Right lobe of liver (tissue), 6 donors: ENCODE data around the gene TMEM134. TPM values are rescaled to one million over a fixed set of nuclear protein-coding genes. Genes with fewer than 3 reads are reported as not detected.

ENCODE experiments used
- ATAC-seq, 4 donors: fragments of 200-7000 bp; cut with Tn5 transposase; one replicate each; pipeline ENCODE4 v1.9.1; 2020; ENCODE audit warnings: mild to moderate bottlenecking in 4 of 4, moderate library complexity in 4 of 4
- DNase-seq, 3 donors: peaks; one replicate each; pipeline ENCODE4 v3.0.0-alpha.2; 2020
- H3K27ac ChIP-seq, 3 donors: fragments of 200-600 bp; one replicate each; pipeline ENCODE4 v1.8.0; 2022
- H3K27me3 ChIP-seq, 2 donors: fragments of 200-600 bp; one replicate each; pipeline ENCODE4 v1.8.0; 2022
- H3K36me3 ChIP-seq, 4 donors: fragments of 200-600 bp; sonication (generic) in 1 of 4; one replicate each; pipeline versions ENCODE4 v1.5.1 to v1.8.0; 2017 to 2022; ENCODE audit warnings: control low read depth in 1 of 4
- H3K4me1 ChIP-seq, 4 donors: fragments of 200-600 bp; sonication (generic) in 1 of 4; one replicate each; pipeline versions ENCODE4 v1.5.1 to v1.8.0; 2017 to 2022; ENCODE audit warnings: control low read depth in 1 of 4
- H3K4me3 ChIP-seq, 3 donors: fragments of 200-600 bp; one replicate each; pipeline ENCODE4 v1.8.0; 2022
- H3K9me3 ChIP-seq, 4 donors: fragments of 200-600 bp; sonication (generic) in 1 of 4; one replicate each; pipeline versions ENCODE4 v1.5.1 to v1.8.0; 2017 to 2022; ENCODE audit warnings: control low read depth in 1 of 4
- CTCF ChIP-seq, 4 donors: fragments of 200-600 bp in 3 of 4; fragments of 450-650 bp in 1 of 4; IDR thresholded peaks; one replicate each; pipeline versions ENCODE4 v1.5.1 to v1.8.0; 2016 to 2022; ENCODE audit warnings: antibody characterized with exemption in 4 of 4, mild to moderate bottlenecking in 2 of 4
- POLR2A ChIP-seq: fragments of 450-650 bp; IDR thresholded peaks from one replicate; pipeline ENCODE4 v1.6.1; 2017; ENCODE audit warnings: antibody characterized with exemption, mild to moderate bottlenecking
- WGBS: methylation state at CpG from one replicate; pipeline ENCODE4 v1.1.6; 2018; ENCODE audit warnings: low coverage, low lambda C conversion rate; ENCODE audit not compliant: insufficient coverage; ENCODE audit errors: missing lambda C conversion rate; 5-methylcytosine and 5-hydroxymethylcytosine counted together
- intact Hi-C, 2 donors: fragments of 100-400 bp; cut with DNase I; formaldehyde crosslinking; loops; one replicate each; pipeline versions ENCODE4 v1.11.2 to v1.14.1; 2022
- total RNA-seq, 6 experiments: library from RNA; depleted of rRNA in 2 of 6; stranded (reverse); fragments of >200 nt in 2 of 6; fragmentation: NEBNext Ultra II Directional in 3 of 6; extraction: Animal tissue kit (Norgen Biotek cat#: 25700) in 3 of 6; gene quantifications; one replicate each; pipeline versions ENCODE4 v1.1.0 to v1.2.4, GENCODE V29; 2016 to 2023
- donor health status: DM: no; HTN: yes; CAD: no.
- donor health status: DM: no; HTN: no; CAD: no.
- donor health status: DM: no; HTN: no; CAD: no.
- donor health status: DM: no; HTN: yes; CAD: no.
- donor health status: DM: no; HTN: yes; CAD: no.

TMEM134 gene
- total RNA-seq, 6 experiments from 2014 or later, result 29.1 to 133 (median 40.9) TPM

DNA sequence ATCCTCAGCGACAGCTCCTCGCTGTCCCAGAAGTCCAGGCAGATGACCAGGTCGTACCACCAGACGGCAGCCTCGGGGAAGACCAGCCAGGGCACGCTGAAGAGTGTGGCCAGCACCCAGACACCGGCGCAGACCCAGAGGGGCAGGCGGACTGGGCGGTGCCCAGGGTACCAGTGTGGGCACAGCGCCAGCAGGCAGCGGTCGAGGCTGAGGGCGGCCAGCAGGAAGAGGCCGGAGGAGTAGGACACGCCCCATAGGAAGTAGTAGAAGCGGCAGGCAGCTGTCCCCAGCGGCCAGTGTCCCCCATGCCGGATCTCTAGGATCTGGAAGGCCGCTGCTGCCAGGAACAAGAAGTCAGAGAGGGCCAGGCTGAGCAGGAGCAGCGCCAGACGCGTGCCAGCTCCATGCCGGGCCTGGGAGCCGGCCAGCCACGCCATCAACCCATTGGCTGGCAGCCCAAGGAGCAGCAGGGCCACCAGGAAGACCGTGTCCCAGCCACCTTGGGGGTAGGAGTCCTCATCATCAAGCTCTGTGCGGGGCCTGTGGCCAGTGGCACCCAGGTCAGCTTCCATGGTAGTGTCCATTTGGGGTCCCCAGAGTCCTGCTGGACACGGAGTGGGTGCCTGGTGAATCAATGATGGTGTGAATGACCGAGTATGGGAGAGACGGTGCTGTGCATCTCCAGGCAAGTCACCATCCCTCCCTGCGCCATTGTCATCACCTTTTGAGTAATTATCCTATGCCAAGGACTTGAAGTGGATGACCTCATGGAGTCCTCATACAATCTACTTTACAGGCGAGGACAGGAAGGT, 16.7 kb downstream of the TMEM134 start, which contains the start of gene GPR152:
Gene GPR152, minus strand, starts transcription at position 589 of the 812 bp plus-strand sequence. Its CDS starts 5 bp downstream, at position 584.
- DNase-seq, result no peak
- intact Hi-C loops, result no loop called here
- TF ChIP-seq CTCF (IDR thresholded peaks at IDR 0.05) (no peak), POLR2A (no peak)
- Histone ChIP-seq H3K36me3 (no peaks in the 10 kb centered on the region), H3K9me3 (no peaks in the 10 kb centered on the region), H3K27ac (no peak within 1 kb of the TSS), H3K4me1 (peaks cover 0 to 13% (median 0%) of the 10 kb centered on the region in 4 donors), H3K27me3 (no peaks in the 10 kb centered on the region), H3K4me3 (peak within 1 kb of the TSS in 1 of 3 donors; percentile 26)
- peak; percentile 35 to 53 (median 46) for ATAC-seq
- 75% methylated on average over 7 of the region's 33 CpGs for WGBS

DNA sequence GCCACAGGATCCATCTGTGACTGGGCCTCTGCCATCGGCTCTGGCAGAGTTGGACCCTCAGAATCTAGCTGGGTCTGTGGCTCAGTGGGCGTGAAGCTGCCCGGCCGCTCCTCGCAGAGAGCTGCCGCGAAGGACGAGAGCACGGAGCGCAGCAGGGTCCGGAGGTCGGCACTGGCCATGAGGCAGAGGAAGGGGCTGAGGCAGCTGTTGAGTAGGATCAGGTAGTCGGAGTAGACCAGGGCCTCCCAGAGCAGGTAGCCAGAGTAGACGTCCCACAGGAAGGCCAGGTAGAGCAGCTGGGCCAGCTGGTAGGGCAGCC, 17.4 kb downstream of the TMEM134 start:
- DNase-seq, result no peak
- no peak overlapping the region for H3K27ac ChIP-seq
- H3K36me3 ChIP-seq, result no peaks in the 10 kb centered on the region
- TF ChIP-seq CTCF (IDR thresholded peaks at IDR 0.05), result no peak
- TF ChIP-seq POLR2A, result no peak
- H3K9me3 ChIP-seq, result no peaks in the 10 kb centered on the region
- no peak for ATAC-seq
- no peak overlapping the region for H3K4me3 ChIP-seq
- H3K27me3 ChIP-seq, result no peaks in the 10 kb centered on the region
- WGBS, result 96% methylated on average over 8 of the region's 14 CpGs
- H3K4me1 ChIP-seq, result peaks cover 0 to 13% (median 0%) of the 10 kb centered on the region in 4 donors
- intact Hi-C loops, result no loop called here

DNA sequence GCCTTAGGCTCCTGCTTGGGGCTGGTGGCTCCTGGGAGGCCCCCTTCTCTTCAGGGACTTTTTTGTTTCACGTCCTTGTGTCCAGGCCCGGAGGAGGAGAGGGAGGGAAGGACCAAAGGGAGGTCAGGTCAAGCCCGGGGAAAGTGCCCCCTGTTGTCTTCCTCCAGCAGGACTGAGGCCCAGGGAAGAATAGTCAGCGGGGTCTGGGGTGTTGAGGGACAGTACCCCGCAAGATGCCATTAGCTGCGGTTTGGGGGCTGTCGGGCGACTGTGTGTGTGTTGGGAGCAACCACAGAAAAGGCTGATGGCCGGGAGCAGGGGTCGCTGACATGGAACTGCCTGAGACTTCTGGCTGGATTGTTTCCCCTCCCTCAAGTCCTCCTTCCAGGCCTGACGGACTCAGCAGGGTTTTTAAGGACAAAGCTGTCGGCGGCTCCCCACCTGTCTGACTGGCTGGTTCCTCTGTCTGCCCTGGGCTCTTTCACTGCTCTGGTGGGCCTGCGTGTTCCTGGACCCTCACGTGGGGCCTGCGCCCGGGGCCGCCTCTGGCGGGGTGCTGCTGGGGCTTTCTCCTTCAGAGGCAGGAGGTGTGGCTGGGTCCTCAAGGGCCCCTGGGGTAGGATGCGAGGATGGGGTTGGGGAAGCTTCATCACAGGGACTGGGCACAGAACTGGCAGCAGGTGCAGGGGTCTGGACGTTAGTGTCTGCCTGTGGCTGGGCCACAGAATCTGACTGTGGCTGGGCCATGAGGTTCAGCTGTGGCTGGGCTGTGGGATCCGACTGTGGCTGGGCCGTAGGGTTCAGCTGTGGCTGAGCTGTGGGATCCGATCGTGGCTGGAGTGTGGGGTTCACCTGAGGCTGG, 18.0 kb downstream of the TMEM134 start:
- 96% methylated on average over 5 of the region's 25 CpGs for whole genome bisulfite sequencing
- DNase-seq, result no peak
- Histone ChIP-seq H3K36me3 (no peaks in the 10 kb centered on the region), H3K9me3 (no peaks in the 10 kb centered on the region), H3K27me3 (no peaks in the 10 kb centered on the region), H3K27ac (no peak overlapping the region), H3K4me1 (peaks cover 0 to 13% (median 0%) of the 10 kb centered on the region in 4 donors), H3K4me3 (no peak overlapping the region)
- intact Hi-C loops, result no loop called here
- ATAC-seq, result no peak
- TF ChIP-seq CTCF (IDR thresholded peaks at IDR 0.05) (no peak), POLR2A (no peak)

DNA sequence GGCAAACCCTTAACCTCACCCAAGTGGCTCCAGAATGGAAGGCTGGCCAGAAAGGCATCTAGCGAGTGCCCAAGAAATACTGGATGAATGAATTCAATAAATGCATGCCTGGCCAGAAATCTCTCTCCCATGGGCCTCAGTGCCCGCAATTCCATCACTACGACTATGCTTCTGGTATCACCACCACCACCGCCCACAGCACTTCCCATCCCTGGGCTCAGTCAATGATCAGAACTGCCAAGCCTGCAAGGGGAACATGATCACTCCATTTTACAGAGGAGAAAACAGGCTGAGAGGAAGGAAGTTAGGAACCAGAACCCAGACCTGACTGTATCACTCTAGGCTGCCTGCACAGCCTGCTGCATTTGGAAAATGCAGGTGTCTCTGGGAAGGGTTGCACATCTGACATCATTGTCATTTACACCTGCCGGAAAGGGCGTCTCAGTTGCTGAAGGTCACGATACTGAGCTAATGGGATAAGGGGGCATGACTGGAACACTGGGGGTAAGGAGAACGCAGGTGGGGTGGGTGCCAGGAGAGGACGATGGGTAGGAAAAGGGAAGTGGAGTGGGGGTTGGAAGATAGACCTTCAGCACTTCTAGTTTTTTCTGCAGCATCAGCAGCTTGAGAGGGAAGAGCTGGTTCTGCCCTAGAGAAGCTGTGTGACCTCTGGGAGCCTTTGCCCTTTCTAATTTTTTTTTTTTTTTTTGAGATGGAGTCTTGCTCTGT, 19.8 kb downstream of the TMEM134 start:
- 64% methylated on average over 8 of the region's 9 CpGs for WGBS
- intact Hi-C loops, result no loop called here
- H3K36me3 ChIP-seq, result no peaks in the 10 kb centered on the region
- no peaks in the 10 kb centered on the region for H3K27me3 ChIP-seq
- H3K9me3 ChIP-seq, result no peaks in the 10 kb centered on the region
- H3K27ac ChIP-seq, result no peak overlapping the region
- no peak for DNase-seq
- TF ChIP-seq CTCF (IDR thresholded peaks at IDR 0.05) (no peak), POLR2A (no peak)
- ATAC-seq, result peak; percentile 2 to 39 (median 20)
- H3K4me3 ChIP-seq, result no peak overlapping the region
- H3K4me1 ChIP-seq, result peaks cover 0 to 17% (median 0%) of the 10 kb centered on the region in 4 donors
